ENCODE data around the gene NEK1. TPM values are rescaled to one million over a fixed set of nuclear protein-coding genes. Genes with fewer than 3 reads are reported as not detected.
A peak's percentile ranks its signal among the peaks of the same experiment; 100 is the strongest.

Gene NEK1
- total and polyA plus RNA-seq, 2 of the 13 experiments (the other 11 are each of a cell fraction or from before 2014, with no cell fraction given), result 2.9 to 5.4 TPM

GRCh38 chr4:169619958-169620879, 7.8 kb upstream of the NEK1 start, which contains the start of gene CLCN3 (continued):
- TF ChIP-seq PTBP1 (IDR thresholded peaks at IDR 0.05; ENCODE audit: low read depth, low read length, poor library complexity, severe bottlenecking), result no peak
- no peak for TF ChIP-seq ZBTB4 (CRISPR knock-in tag; IDR thresholded peaks at IDR 0.05; ENCODE audit: borderline replicate concordance)
- no peak for TF ChIP-seq PHB2 (IDR thresholded peaks at IDR 0.05; ENCODE audit: partially characterized antibody)
- TF ChIP-seq HHEX (CRISPR knock-in tag; IDR thresholded peaks at IDR 0.05), result no peak
- no peak for TF ChIP-seq MAF1 (CRISPR knock-in tag; IDR thresholded peaks at IDR 0.05; ENCODE audit: borderline replicate concordance)
- TF ChIP-seq PBX2 (CRISPR knock-in tag; IDR thresholded peaks at IDR 0.05), result peak; percentile 77
- TF ChIP-seq ZNF790 (CRISPR knock-in tag; IDR thresholded peaks at IDR 0.05; ENCODE audit: borderline replicate concordance), result no peak; the same call in 1 of the 2 replicates
- TF ChIP-seq ZNF280B (CRISPR knock-in tag; IDR thresholded peaks at IDR 0.05; ENCODE audit: borderline replicate concordance), result peak; percentile 47; the same call in 1 of the 2 replicates
- TF ChIP-seq JARID2 (CRISPR knock-in tag; IDR thresholded peaks at IDR 0.05; ENCODE audit: insufficient replicate concordance), result no peak
- TF ChIP-seq TGIF2 (CRISPR knock-in tag; IDR thresholded peaks at IDR 0.05), result no peak
- TF ChIP-seq U2AF2 (IDR thresholded peaks at IDR 0.05; ENCODE audit: low read depth, low read length), result 0 out of 2 replicates have a peak, but pooled peaks have one; percentile 19
- TF ChIP-seq BORCS8-MEF2B (CRISPR knock-in tag; IDR thresholded peaks at IDR 0.05), result no peak; the same call in 1 of the 2 replicates
- peak; percentile 52; the same call in 1 of the 2 replicates for TF ChIP-seq NFKB2 (CRISPR knock-in tag; IDR thresholded peaks at IDR 0.05; ENCODE audit: borderline replicate concordance)
- TF ChIP-seq ZNF292 (CRISPR knock-in tag; IDR thresholded peaks at IDR 0.05; ENCODE audit: borderline replicate concordance, low read depth), result 0 out of 2 replicates have a peak, but pooled peaks have one; percentile 59
- TF ChIP-seq SIX4 (CRISPR knock-in tag; IDR thresholded peaks at IDR 0.05), result no peak; the same call in 1 of the 2 replicates
- no peak for TF ChIP-seq RORA (CRISPR knock-in tag; IDR thresholded peaks at IDR 0.05)
- peak; percentile 69; the same call in 1 of the 2 replicates for TF ChIP-seq ZGPAT (CRISPR knock-in tag; IDR thresholded peaks at IDR 0.05)
- peak; percentile 73 for TF ChIP-seq KDM2A (CRISPR knock-in tag; IDR thresholded peaks at IDR 0.05; ENCODE audit: borderline replicate concordance, low read depth)
- no peak for TF ChIP-seq PITX1 (CRISPR knock-in tag; IDR thresholded peaks at IDR 0.05)
- TF ChIP-seq ZNF850 (CRISPR knock-in tag; conservative IDR thresholded peaks at IDR 0.05), result no peak
- peak; percentile 90 for TF ChIP-seq RARA (CRISPR knock-in tag; IDR thresholded peaks at IDR 0.05)
- 0 out of 2 replicates have a peak, but pooled peaks have one; percentile 80 for TF ChIP-seq CAMTA2 (CRISPR knock-in tag; IDR thresholded peaks at IDR 0.05; ENCODE audit: borderline replicate concordance)

Data from HepG2 (cell line).